ENCODE results near the gene CA14. TPM values are rescaled to one million over a fixed set of nuclear protein-coding genes. Genes with fewer than 3 reads are reported as not detected.

Gene CA14
- total RNA-seq, 1 donor from 2014 or later, result not detected

DNA sequence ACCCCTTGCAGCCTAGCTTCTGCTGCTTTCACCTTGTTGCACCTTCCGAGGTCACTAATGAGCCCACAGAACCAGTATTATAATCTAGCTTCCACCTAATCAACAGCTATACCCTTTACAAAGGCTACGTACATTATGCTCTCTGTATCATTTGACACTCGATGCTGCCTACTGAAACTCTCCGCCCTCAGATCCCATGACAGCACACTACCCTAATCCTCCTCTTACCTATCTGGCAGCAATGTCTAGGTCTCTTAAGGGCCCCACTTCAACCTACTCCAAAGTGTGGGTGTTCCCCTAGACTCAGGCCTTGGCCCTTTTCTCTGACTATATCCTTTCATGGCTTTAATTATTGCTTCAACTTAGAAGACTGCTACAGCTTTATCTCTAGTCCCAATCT lies 31.2 kb downstream of the CA14 start:
- DNase-seq, result no peak
- TF ChIP-seq, protein P1, sequence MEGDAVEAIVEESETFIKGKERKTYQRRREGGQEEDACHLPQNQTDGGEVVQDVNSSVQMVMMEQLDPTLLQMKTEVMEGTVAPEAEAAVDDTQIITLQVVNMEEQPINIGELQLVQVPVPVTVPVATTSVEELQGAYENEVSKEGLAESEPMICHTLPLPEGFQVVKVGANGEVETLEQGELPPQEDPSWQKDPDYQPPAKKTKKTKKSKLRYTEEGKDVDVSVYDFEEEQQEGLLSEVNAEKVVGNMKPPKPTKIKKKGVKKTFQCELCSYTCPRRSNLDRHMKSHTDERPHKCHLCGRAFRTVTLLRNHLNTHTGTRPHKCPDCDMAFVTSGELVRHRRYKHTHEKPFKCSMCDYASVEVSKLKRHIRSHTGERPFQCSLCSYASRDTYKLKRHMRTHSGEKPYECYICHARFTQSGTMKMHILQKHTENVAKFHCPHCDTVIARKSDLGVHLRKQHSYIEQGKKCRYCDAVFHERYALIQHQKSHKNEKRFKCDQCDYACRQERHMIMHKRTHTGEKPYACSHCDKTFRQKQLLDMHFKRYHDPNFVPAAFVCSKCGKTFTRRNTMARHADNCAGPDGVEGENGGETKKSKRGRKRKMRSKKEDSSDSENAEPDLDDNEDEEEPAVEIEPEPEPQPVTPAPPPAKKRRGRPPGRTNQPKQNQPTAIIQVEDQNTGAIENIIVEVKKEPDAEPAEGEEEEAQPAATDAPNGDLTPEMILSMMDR (IDR thresholded peaks at IDR 0.05), result no peak
- H3K9me3 Mint-ChIP-seq, result no peaks in the 10 kb centered on the region
- intact Hi-C loops (cut with micrococcal nuclease), result no loop called here
- ATAC-seq (ENCODE audit: low read depth), result no peak
- ChIA-PET POLR2A (no interaction called here), CTCF (interaction anchor here (1.1 kb wide), 1 partner anchor 9 kb away, joined by 3 read pairs; no protein-coding TSS in a partner anchor)
- H3K27me3 Mint-ChIP-seq, result no peaks in the 10 kb centered on the region
- H3K4me1 Mint-ChIP-seq, result peaks cover 11% of the 10 kb centered on the region
- peaks cover 5% of the 10 kb centered on the region for H3K36me3 Mint-ChIP-seq (ENCODE audit: low read depth)
- no peak overlapping the region for H3K4me3 Mint-ChIP-seq
- H3K27ac Mint-ChIP-seq, result no peak overlapping the region

DNA sequence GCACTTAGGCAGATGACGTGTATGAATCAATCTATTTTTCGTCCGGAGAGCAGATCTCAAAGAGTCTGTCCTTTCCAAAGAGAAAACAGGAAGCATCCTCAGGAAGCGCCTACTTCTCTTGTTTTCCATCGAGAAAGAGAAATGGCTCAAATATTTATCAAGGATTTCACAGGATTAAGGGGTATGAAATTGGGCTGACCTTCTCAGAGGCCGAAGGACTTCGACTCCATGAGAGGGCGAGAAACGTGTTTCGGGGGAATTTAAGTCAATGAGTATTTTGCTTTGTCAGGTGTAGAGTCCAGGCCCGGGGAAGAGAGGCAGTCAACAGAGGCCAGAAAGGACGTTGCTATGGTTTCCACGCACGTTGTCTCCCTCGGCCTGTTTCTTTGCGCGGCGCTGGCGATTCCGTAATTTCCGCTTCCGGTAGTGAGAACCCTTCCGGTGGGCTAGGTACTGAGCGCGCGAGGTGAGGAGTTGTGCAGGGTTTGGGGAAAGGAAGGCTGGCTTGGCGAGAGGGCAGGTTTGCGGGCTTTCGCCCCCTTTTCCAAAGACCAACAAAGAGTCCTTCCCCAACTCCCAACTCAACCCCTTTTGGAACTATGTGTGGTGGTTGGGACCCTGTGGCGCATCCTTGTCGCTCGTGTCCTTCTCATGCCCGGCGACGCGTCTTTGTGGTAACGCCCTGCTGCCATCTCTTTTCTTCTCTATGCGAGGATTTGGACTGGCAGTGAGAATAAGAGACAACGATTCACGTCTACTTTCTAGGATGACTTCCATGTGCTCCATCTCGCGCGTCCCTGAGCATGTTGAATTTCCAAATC lies 36.1 kb downstream of the CA14 start, which contains the start of gene MRPS21:
MRPS21 (plus strand) TSS at position 429 of the 821 bp plus-strand sequence. CDS start 506 bp downstream, outside the sequence.
- DNase-seq, result peak; percentile 77
- no peaks in the 10 kb centered on the region for H3K27me3 Mint-ChIP-seq
- peak within 1 kb of the TSS; percentile 99 for H3K27ac Mint-ChIP-seq
- intact Hi-C loops (cut with micrococcal nuclease), result loop anchor here (1.0 to 2.0 kb wide), 6 partner anchors 11 to 194 kb away; partner anchors contain the start of genes APH1A, CIART, PRPF3 and TARS2
- peak; percentile 97 for ATAC-seq (ENCODE audit: low read depth)
- H3K4me1 Mint-ChIP-seq, result peaks cover 30% of the 10 kb centered on the region
- H3K9me3 Mint-ChIP-seq, result no peaks in the 10 kb centered on the region
- ChIA-PET POLR2A (no interaction called here), CTCF (no interaction called here)
- peaks cover 40% of the 10 kb centered on the region for H3K36me3 Mint-ChIP-seq (ENCODE audit: low read depth)
- TF ChIP-seq, protein P1 (IDR thresholded peaks at IDR 0.05), result no peak
- H3K4me3 Mint-ChIP-seq, result peak within 1 kb of the TSS; percentile 94

DNA sequence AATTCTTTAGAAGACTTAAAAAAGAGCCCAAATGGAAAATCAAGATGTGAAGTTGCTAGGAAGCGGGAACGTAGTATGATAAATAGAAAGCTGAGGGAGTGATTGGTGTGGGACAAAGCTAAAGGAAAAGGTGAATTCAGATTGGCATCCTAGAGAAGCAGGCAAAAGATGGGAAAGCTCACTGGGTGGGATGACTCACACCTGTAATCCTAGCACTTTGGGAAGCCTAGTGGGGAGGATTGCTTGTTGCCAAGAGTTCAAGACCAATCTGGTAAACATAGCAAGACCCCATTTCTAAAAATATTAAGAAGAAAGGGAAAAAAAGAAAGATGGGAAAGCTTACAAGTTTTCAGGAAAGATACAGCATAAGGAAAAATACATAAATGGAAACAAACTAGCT lies 37.9 kb downstream of the CA14 start:
- Mint-ChIP-seq H3K36me3 (ENCODE audit: low read depth) (peaks cover 49% of the 10 kb centered on the region), H3K4me1 (peaks cover 30% of the 10 kb centered on the region), H3K27ac (no peak overlapping the region), H3K27me3 (no peaks in the 10 kb centered on the region), H3K9me3 (no peaks in the 10 kb centered on the region), H3K4me3 (peak overlapping the region; percentile 44)
- CTCF ChIA-PET, result interaction anchor here (0.7 kb wide), 2 partner anchors 14 to 192 kb away, joined by 4 read pairs; no protein-coding TSS in a partner anchor
- intact Hi-C loops (cut with micrococcal nuclease), result no loop called here
- no peak for DNase-seq
- POLR2A ChIA-PET, result interaction anchor here (0.7 kb wide), 1 partner anchor 9 kb away, joined by 3 read pairs; no protein-coding TSS in a partner anchor
- no peak for ATAC-seq (ENCODE audit: low read depth)
- TF ChIP-seq, protein P1 (IDR thresholded peaks at IDR 0.05), result no peak

DNA sequence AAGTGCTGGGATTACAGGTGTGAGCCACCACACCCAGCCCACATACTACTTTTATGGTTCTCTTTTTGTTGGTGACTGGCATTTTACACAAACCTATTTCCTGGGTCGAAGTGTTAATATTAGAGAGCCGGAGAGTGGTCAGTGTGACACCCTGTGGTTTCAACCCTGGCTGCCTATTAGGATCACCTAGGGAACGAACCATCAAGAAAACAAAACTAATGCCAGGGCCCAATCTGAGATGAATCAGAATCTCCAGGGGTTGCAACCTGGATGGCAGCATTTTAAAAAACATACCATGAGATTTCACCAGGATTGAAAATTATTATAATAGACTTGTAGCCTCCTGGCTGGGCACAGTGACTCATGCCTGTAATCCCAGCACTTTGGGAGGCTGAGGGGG lies 42.1 kb downstream of the CA14 start:
- ChIA-PET CTCF (no interaction called here), POLR2A (no interaction called here)
- ATAC-seq (ENCODE audit: low read depth) (no peak), DNase-seq (no peak)
- H3K27ac Mint-ChIP-seq, result peak overlapping the region; percentile 46
- H3K4me3 Mint-ChIP-seq, result no peak overlapping the region
- intact Hi-C loops (cut with micrococcal nuclease), result no loop called here
- H3K9me3 Mint-ChIP-seq, result no peaks in the 10 kb centered on the region
- H3K27me3 Mint-ChIP-seq, result no peaks in the 10 kb centered on the region
- H3K4me1 Mint-ChIP-seq, result peaks cover 12% of the 10 kb centered on the region
- TF ChIP-seq, protein P1 (IDR thresholded peaks at IDR 0.05), result no peak
- H3K36me3 Mint-ChIP-seq (ENCODE audit: low read depth), result peaks cover 65% of the 10 kb centered on the region

DNA sequence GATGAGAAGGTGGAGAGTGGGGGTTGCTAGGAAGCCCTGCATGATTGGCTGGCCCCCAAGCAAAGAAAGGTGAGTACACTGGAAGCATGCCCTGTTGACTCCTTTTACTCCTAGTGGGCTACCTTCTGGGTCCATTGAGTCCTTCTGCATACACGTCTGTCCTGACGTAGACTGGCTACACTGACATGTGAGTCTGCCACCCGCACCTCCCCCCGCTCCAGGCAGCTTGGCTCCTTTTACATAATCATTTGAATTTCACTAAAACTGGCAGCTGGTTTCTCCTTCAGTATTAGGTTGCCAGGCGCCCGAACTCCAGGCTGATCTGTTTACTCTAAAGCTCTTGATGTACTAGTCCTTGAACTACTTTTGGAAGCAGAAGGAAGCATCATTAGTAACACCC lies 44.8 kb downstream of the CA14 start:
- Mint-ChIP-seq H3K4me3 (no peak overlapping the region), H3K27ac (no peak overlapping the region)

More for the DNA sequence above, 44.8 kb downstream of the CA14 start:
- CTCF ChIA-PET, result interaction anchor here (0.7 kb wide), 1 partner anchor 43 kb away, joined by 3 read pairs; no protein-coding TSS in a partner anchor
- Mint-ChIP-seq H3K36me3 (ENCODE audit: low read depth) (peaks cover 58% of the 10 kb centered on the region), H3K27me3 (no peaks in the 10 kb centered on the region), H3K4me1 (peaks cover 2% of the 10 kb centered on the region), H3K9me3 (no peaks in the 10 kb centered on the region)
- ATAC-seq (ENCODE audit: low read depth), result no peak
- TF ChIP-seq, protein P1 (IDR thresholded peaks at IDR 0.05), result no peak
- no peak for DNase-seq
- POLR2A ChIA-PET, result interaction anchor here (0.6 kb wide), 2 partner anchors 54 to 89 kb away, joined by 3 to 5 read pairs; no protein-coding TSS in a partner anchor
- intact Hi-C loops (cut with micrococcal nuclease), result no loop called here

All from activated B cell treated with CpG ODN at 0.5 μM for 24 hours (primary cell).